LHCN-M2 (cell line): Measurements from ENCODE around the gene EHMT1. TPM values are rescaled to one million over a fixed set of nuclear protein-coding genes. Genes with fewer than 3 reads are reported as not detected.
A peak's percentile ranks its signal among the peaks of the same experiment; 100 is the strongest.
"Not testable (repeated sequence)": the region's sequence is repeated elsewhere in the genome, so short reads cannot be mapped to it uniquely, and the experiment has no call there.

Experiments
- DNase-seq: peaks from one replicate; pipeline ENCODE4 v3.0.0-alpha.2; 2012; ENCODE audit warnings: low read depth
- total RNA-seq: library from RNA; depleted of rRNA; stranded (reverse); fragments of >200 nt; gene quantifications from 2 replicates; pipeline ENCODE4 v1.2.3, GENCODE V29; 2014

The EHMT1 gene
- total RNA-seq, 1 experiment from 2014 or later = 43.5 TPM

DNA sequence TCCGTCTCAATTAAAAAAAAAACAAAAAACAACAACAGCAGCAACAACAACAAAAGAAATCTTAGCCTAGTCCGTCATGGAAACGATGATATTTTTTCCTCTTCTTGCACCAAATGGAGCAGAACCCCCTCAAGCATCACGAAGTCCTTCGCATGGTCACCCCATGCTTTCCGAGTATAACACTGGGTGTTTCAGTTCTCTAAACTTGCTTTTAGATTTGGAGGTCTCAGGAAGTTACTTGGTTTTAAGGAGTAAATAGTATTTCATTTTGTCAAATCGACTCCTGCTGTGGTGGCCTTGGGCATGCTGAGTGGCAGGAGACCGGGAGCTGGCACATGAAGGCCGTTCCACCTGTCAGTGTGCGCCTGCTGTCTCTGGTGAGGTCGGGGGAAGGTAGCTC, 140.3 kb downstream of the EHMT1 start:
- DNase-seq = no peak

GRCh38 chr9:137759649-137760321, 141.0 kb downstream of the EHMT1 start:
- DNase-seq = no peak

DNA sequence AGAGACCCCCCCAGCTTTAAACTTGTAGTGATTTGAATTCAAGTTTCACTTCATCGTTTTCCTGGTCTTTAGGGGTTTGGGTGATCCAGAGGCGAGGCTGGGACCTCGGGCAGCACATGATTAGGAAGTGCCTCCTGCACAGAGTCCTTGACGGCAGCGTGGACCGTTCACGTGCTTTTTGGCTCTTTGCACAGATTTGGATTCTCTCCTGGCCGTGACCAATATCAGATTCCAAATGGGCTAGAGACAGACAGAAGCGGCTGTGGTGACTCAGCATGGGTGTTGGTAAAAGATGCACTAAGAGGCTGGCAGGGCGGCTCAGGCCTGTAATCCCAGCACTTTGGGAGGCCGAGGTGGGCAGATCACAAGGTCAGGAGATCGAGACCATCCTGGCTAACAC, 141.6 kb downstream of the EHMT1 start:
- DNase-seq = peak; percentile 95

DNA sequence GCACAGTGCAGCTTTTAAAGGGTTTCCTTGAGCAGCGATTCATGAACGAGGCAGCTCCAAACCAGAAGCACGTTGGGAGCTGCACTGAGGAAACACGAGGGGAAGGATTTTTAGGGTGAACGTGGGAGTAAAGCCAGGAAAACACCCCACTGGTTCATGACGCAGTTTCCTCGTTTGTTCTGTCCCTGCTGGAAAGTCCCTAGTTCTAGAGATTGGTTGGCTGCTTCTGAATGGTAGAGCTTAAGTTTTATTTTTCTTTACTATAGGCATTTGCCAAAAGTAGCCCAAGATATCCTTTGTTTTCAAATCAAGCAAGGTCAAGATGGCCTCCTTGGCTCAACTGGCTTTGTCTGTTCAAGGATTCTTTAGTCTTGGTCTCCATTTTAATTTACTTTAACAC, 142.2 kb downstream of the EHMT1 start:
- no peak for DNase-seq

DNA sequence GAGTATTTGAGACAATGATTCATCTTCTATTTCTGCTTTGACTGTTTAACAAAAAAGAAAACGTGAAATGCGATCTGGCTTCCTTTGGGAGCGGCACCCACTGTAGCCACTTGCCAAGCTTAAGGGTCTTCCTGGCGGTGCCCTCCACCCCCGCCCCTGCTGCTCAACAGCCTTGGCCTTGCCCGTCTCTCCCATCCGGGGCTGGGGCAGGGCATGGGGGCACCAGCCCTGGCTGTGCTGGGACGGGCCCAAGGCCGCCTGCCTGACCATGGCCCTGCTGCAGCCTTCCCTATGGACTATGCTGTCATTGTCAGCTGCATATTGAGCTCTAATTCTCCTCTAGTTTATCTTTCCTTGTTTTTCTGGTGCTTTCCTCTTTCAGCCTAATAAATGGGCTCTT, 143.0 kb downstream of the EHMT1 start:
- DNase-seq = no peak

GRCh38 chr9:137762414-137763061, 143.7 kb downstream of the EHMT1 start:
- no peak for DNase-seq

GRCh38 chr9:137763271-137763955, 144.6 kb downstream of the EHMT1 start:
- DNase-seq = no peak

GRCh38 chr9:137764171-137764671, 145.4 kb downstream of the EHMT1 start:
- no peak for DNase-seq

DNA sequence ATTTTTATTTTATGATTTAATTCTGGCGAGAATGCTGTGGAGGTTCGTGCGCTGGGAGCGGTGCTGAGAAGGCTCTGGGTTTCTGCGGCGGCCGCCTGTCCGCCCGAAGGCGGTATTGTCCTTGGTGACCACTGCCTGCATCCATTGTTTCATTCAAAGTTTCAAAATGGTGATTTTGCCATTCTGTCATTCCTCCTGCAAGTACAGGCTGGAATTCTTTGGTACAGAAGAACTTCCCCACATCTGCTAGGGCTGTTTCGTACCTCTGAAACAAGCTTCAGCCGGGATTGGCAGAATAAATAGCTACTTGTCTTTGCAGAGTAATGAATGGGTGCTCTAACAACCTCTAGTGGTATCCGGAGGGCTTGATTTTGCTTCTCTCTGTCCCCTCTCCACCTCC, 146.2 kb downstream of the EHMT1 start:
- DNase-seq = no peak

DNA sequence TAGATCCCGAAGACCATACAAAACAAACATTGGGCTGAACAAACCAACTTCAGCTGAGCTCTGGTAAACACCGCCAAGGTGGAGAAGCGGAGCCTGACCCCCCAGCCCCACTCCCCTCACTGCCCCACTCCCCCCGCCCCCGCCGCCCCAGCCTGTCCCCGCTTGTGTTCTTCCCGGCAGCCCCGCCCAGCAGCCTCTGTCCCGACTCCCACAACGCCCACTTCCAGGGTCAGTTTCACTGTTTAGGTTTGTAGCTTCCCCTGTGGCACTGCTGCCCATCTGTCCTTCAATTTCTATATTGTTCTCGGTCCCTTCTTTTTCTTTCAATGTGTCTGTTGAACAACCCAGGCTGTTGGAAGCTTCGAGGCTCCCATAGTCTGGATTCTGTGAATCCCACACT, 146.7 kb downstream of the EHMT1 start:
- no peak for DNase-seq

DNA sequence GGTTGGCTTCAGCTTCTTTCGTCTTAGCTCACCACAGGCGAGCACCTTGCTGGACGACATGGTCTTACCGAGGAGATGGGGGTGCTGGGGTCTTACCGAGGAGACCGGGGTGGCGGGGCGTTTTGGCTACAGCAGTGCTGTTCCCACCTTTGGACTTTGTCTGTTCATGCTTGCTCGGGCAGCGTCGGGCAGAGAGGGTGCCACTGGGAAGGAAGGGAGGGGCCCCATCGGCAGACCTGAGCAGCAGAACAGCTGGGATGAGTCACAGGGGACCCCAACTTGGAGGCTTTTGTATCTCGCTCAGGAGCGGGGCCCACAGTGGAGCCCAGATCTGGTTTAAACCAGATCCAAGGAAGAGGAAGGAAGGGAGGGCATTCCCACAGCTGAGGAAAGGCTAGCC, 152.8 kb downstream of the EHMT1 start:
- no peak for DNase-seq

- DNase-seq = no peak
These were observed 153.6 kb downstream of the EHMT1 start for GRCh38 chr9:137772281-137772873.

DNA sequence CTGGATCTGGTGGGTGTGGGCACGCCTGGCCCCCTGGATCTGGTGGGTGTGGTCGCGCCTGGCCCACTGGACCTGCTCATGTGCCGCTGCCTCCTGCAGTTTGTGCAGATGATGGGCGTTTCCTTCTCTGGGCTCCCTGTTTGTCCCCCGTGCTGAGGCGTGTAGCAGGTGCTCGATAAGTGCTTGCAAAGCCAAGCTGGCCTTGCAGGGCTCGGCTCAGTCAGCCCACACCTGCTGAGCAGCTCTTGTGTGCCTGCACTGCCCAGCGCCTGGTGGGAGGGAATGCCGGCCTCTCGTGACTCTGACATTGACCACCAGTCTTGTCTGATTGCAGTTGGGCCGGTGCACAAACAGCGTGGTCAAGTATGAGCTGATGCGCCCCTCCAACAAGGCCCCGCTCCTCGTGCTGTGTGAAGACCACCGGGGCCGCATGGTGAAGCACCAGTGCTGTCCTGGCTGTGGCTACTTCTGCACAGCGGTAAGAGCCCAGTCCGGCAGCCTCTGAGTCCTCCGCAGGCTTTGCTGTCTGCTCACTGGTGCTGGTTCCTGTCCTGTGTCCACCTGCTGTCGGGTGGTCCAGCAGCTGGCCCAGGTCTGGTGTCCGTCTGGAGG, 156.1 kb downstream of the EHMT1 start:
- DNase-seq = no peak

- DNase-seq = no peak
These were observed 157.6 kb downstream of the EHMT1 start for GRCh38 chr9:137776306-137776995.

DNA sequence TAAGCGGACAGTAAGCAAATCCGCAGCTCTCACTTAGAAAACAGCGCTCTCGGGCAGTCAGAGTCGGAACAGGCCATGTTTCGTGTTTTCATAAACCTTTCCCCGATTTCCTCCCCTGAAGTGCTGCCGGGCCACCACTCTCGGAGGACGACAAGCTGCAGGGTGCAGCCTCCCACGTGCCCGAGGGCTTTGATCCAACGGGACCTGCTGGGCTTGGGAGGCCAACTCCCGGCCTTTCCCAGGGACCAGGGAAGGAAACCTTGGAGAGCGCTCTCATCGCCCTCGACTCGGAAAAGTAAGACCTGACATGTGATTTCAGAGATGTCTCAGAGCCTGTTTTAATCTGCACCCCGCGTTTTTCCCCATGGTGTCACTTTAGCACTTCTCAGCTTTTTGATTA, 159.0 kb downstream of the EHMT1 start:
- DNase-seq = no peak

- no peak for DNase-seq
These were observed 159.5 kb downstream of the EHMT1 start for GRCh38 chr9:137778336-137778735.

GRCh38 chr9:137778914-137779313, 160.1 kb downstream of the EHMT1 start:
- DNase-seq = no peak

DNA sequence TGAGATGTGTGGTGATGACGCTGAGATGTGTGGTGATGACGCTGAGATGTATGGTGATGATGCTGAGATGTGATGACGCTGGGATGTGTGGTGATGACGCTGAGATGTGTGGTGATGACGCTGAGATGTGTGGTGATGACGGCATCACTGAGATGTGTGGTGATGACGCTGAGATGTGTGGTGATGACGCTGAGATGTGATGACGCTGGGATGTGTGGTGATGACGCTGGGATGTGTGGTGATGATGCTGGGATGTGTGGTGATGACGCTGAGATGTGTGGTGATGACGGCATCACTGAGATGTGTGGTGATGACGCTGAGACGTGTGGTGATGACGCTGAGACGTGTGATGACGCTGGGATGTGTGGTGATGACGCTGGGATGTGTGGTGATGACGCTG, 161.2 kb downstream of the EHMT1 start:
- not testable (repeated sequence) for DNase-seq

GRCh38 chr9:137781906-137782585, 163.2 kb downstream of the EHMT1 start:
- DNase-seq = no peak

GRCh38 chr9:137783521-137783920, 164.7 kb downstream of the EHMT1 start:
- DNase-seq = peak; percentile 66

DNA sequence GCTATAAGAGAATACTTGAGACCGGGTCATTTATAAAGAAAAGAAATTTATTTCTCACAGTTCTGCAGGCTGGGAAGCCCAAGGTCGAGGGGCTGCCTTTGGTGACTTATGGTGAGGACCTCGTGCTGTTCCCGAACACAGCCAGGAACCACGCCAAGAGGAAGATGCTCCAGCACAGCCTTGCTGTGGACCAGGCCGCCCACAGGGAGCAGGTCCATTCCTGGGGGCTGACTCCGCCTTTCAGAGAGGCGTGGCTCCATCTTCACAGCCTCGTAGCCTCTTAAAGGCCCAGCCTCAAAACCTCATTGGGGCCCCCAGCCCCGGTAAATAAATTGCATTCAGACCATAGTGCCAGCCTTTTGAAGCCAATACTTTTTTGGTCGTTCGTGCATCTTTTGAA, 165.2 kb downstream of the EHMT1 start:
- no peak for DNase-seq
